Measurements from ENCODE around the gene RBM43. TPM values are rescaled to one million over a fixed set of nuclear protein-coding genes. Genes with fewer than 3 reads are reported as not detected.

The RBM43 gene
- total and polyA plus RNA-seq, 2 of the 4 experiments (the other 2 are of a cell fraction) = 1.6 to 3.6 TPM

GRCh38 chr2:151228847-151229512, 32.7 kb downstream of the RBM43 start:
- no peak for TF ChIP-seq MXI1 (IDR thresholded peaks at IDR 0.05; ENCODE audit: borderline replicate concordance, low read depth, low read length)
- TF ChIP-seq RCOR1 (IDR thresholded peaks at IDR 0.05; ENCODE audit: insufficient replicate concordance, low read length) = no peak
- TF ChIP-seq CEBPB (IDR thresholded peaks at IDR 0.05; ENCODE audit: low read depth, low read length) = no peak
- no peak for TF ChIP-seq MAZ (IDR thresholded peaks at IDR 0.05; ENCODE audit: borderline replicate concordance, low read depth, low read length)
- TF ChIP-seq NFE2L2 (IDR thresholded peaks at IDR 0.05; ENCODE audit: low read depth, low read length) = no peak
- no peak for TF ChIP-seq POLR2A (IDR thresholded peaks at IDR 0.05; ENCODE audit: low read depth, low read length)
- no peak for TF ChIP-seq RAD21 (IDR thresholded peaks at IDR 0.05; ENCODE audit: low read length)
- TF ChIP-seq CHD1 (IDR thresholded peaks at IDR 0.05; ENCODE audit: low read depth, low read length) = no peak
- TF ChIP-seq BHLHE40 (IDR thresholded peaks at IDR 0.05; ENCODE audit: low read depth, low read length) = no peak
- TF ChIP-seq, protein P1, sequence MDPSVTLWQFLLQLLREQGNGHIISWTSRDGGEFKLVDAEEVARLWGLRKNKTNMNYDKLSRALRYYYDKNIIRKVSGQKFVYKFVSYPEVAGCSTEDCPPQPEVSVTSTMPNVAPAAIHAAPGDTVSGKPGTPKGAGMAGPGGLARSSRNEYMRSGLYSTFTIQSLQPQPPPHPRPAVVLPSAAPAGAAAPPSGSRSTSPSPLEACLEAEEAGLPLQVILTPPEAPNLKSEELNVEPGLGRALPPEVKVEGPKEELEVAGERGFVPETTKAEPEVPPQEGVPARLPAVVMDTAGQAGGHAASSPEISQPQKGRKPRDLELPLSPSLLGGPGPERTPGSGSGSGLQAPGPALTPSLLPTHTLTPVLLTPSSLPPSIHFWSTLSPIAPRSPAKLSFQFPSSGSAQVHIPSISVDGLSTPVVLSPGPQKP (IDR thresholded peaks at IDR 0.05; ENCODE audit: borderline replicate concordance, low read depth, low read length) = no peak
- no peak for TF ChIP-seq CTCF (conservative IDR thresholded peaks at IDR 0.05; ENCODE audit: low read depth, low read length)
- ChIA-PET POLR2A (ENCODE audit: unreplicated experiment) (no interaction called here), CTCF (interaction anchor here (0.6 kb wide), 1 partner anchor 449 kb away, joined by 7 read pairs; no protein-coding TSS in a partner anchor)
- Histone ChIP-seq H3K27ac (ENCODE audit: insufficient read depth, low read length) (no peak overlapping the region), H3K4me3 (ENCODE audit: insufficient read depth, low read depth, low read length) (no peak overlapping the region), H4K5ac (ENCODE audit: low read depth, low read length) (no peak overlapping the region), H3K18ac (ENCODE audit: low read depth, low read length) (no peak overlapping the region), H2AK9ac (replicated peaks; ENCODE audit: low read depth, low read length, poor library complexity) (no peak overlapping the region), H3K4me2 (ENCODE audit: low read depth, low read length) (no peak overlapping the region), H3K14ac (replicated peaks; ENCODE audit: low read depth, low read length) (no peak overlapping the region), H3K4me1 (ENCODE audit: control insufficient read depth, insufficient read depth, low read length) (no peaks in the 10 kb centered on the region), H4K20me1 (ENCODE audit: insufficient read depth, low read length) (no peaks in the 10 kb centered on the region), H3K9me3 (ENCODE audit: control insufficient read depth, insufficient read depth, low read length) (no peaks in the 10 kb centered on the region), H3K9me1 (ENCODE audit: insufficient read depth, low read length) (no peaks in the 10 kb centered on the region), H3K4ac (ENCODE audit: low read depth, low read length) (no peak overlapping the region), H2BK120ac (ENCODE audit: low read depth, low read length) (no peak overlapping the region), H2BK5ac (ENCODE audit: low read depth, low read length, poor library complexity, severe bottlenecking) (no peak overlapping the region), H3K79me1 (ENCODE audit: low read depth in 1 of 2, low read length in 2 of 2) (no peaks in the 10 kb centered on the region), H3K56ac (ENCODE audit: extremely low read depth, insufficient read depth, low read length) (no peak overlapping the region), H2BK20ac (ENCODE audit: low read depth, low read length) (no peak overlapping the region), H3K23ac (ENCODE audit: low read depth, low read length) (no peak overlapping the region), H3K36me3 (ENCODE audit: control insufficient read depth, insufficient read depth, low read length) (no peaks in the 10 kb centered on the region), H4K8ac (ENCODE audit: low read depth in 2 of 2, low read length in 2 of 2) (no peak overlapping the region), H2AK5ac (ENCODE audit: low read depth, low read length) (no peak overlapping the region), H4K91ac (ENCODE audit: insufficient read depth, low read depth, low read length) (no peak overlapping the region), H2AFZ (replicated peaks; ENCODE audit: low read length, poor library complexity) (no peak overlapping the region), H2BK15ac (ENCODE audit: low read depth, low read length) (no peak overlapping the region), H3K27me3 (ENCODE audit: control insufficient read depth, insufficient read depth, low read length) (no peaks in the 10 kb centered on the region), H3K9ac (ENCODE audit: low read depth, low read length) (no peak overlapping the region)
- no peak for ATAC-seq (ENCODE audit: low read depth)
- no peak for DNase-seq
- in situ Hi-C loops (cut with MboI; ENCODE audit: low sequenced_read_pairs) (loop anchor here (25.0 kb wide), 2 partner anchors 617 to 1092 kb away; no protein-coding TSS in a partner anchor), dilution Hi-C loops (cut with HindIII; ENCODE audit: low sequenced_read_pairs, unreplicated experiment) (no loop called here), intact Hi-C loops (cut with micrococcal nuclease) (no loop called here)
- BruUV-seq (replicated peaks) = no TSS peak
